ENCODE results near the gene VWA7.

Gene VWA7

GRCh38 chr6:31776485-31776988, 591 bp downstream of the VWA7 start:
- peak; percentile 11 for DNase-seq

GRCh38 chr6:31775633-31776484, 1.3 kb downstream of the VWA7 start:
- DNase-seq: no peak

- no peak for DNase-seq
These were observed 1.9 kb downstream of the VWA7 start for GRCh38 chr6:31775184-31775583.

DNA sequence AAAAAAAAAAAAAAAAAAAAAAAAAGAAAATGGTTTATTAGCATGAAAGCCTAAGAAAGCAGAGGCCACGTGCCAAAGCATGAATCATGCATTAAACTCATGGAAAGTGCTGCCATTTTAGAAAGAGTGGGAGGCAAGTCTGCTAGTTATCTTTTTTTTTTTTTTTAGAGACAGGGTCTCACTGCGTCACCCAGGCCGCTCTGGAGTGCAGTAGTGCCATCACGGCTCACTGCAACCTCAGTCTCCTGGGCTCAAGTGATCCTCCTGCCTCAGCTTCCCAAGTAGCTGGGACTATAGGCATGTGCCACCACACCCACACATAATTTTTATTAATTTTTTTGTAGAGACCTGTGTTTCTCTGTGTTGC, 5.2 kb downstream of the VWA7 start:
- DNase-seq: no peak

DNA sequence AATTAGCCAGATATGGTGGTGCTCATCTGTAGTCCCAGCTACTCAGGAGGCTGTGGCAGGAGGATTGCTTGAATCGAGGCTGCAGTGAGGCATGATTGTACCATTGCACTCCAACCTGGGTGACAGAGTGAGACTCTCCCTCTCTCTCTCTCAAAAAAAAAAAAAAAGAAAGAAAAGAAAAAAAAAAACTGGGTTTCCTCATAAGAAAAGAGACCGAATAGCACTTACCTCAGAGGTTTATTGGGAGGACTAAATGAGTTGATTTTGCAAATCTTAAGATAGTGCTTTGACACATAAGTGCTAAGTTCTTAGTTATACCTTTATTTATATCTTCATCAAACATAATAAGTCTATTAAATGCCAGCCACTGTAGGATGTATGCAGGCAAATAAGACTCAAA, 6.3 kb downstream of the VWA7 start:
- DNase-seq: no peak

DNA sequence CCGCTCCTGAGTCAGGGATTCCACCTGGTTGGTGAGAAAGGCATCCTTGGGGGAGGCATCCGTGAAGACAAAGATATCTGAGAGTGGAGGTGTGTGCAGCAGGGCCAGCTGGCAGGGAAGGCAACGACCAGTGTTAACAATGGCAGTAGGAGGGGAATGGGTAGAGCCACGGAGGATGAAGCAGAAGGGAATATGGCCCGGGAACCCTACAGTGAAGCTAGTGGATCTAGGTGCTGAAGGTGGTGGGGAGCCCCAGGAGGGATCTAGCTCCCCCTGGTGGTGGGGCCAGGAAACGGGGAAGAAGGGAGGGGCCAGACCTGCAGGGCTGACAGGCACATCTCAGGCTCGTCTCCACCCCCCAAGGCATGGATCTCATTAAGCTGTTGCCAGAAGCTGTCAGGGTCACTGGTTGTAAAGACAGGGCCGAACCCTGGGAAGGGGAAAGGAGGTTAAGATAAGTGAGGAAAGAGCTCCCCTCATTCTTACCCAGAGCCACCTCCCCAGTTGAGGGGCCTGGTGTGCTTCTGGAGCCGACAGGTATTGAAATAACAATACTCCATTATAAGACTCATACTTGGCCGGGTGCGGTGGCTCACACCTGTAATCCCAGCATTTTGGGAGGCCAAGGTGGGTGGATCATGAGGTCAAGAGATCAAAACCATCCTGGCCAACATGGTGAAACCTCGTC, 7.3 kb downstream of the VWA7 start:
- peak; percentile 29 for DNase-seq

DNA sequence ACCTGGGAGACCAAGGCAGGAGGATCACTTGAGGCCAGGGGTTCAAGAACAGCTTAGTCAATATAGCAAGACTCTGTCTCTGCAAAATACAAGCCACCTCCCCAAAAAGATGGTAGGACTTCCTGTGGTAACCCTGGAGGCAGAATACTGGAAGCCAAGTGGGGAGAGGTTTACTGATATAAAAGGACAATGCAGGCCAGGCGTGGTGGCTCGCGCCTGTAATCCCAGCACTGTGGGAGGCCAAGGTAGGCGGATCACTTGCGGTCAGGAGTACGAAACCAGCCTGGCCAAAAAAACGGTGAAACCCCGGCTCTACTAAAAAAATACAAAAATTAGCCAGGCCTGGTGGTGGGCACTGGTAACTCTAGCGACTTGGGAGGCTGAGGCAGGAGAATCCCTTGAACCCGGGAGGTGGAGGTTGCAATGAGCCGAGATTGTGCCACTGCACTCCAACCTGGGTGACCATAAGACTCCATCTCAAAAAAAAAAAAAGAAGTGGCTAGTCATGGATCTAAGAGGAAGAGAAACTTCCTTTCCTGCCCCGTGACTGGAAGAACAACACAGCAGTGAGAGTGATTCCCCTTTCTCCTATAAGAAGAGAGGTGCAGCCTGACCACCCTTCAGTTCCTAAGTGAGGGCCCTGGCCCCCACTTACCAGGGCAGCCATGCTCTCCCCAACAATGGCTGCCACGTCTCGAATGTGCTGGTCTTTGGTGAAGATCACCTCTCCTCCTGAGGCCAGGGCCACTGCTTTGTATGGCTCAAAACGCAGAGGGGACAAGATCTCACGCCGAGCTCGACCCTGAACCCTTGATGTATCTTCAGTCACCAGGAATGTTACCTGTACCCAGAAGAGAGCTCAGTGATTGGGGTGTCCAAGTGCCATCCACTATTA, 8.5 kb downstream of the VWA7 start:
- no peak for DNase-seq

- DNase-seq: no peak
These were observed 10.0 kb downstream of the VWA7 start for GRCh38 chr6:31767096-31767645.

GRCh38 chr6:31765910-31766794, 11.0 kb downstream of the VWA7 start:
- DNase-seq: no peak

DNA sequence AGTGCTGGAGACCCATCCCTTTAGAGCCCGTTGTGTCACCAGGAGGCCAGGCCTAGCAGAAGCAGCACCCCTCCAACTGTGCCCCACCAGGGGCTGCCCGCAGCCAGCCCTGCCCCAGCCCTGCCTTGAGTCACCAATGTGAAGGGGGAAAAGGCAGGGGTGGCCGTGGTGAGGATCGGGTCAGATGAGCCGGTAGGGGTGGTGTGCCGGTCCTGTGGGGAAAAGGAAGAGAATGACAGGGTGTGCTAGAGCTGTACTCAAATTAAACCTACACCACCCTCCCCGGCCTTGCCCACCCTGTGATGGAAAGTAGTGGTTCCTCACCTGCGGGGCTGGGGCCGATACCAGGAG, 11.6 kb downstream of the VWA7 start:
- DNase-seq: no peak

- no peak for DNase-seq
These were observed 12.9 kb downstream of the VWA7 start for GRCh38 chr6:31764198-31764597.

DNA sequence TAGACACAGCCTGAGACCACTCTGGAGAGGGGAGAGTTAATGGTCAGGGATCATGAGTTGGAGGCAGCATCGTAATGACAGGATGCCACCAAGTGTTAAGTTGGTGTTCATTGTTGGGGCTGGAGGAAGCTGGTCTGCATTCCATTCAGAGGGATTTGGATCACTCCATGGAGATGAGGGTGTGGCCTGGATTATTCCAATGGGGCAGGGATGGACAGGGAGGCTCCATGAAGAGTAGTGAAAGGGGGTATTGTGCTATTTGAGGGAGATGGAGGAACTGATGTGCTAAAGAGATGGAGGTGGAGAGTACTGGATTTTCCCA, 13.5 kb downstream of the VWA7 start:
- no peak for DNase-seq

DNA sequence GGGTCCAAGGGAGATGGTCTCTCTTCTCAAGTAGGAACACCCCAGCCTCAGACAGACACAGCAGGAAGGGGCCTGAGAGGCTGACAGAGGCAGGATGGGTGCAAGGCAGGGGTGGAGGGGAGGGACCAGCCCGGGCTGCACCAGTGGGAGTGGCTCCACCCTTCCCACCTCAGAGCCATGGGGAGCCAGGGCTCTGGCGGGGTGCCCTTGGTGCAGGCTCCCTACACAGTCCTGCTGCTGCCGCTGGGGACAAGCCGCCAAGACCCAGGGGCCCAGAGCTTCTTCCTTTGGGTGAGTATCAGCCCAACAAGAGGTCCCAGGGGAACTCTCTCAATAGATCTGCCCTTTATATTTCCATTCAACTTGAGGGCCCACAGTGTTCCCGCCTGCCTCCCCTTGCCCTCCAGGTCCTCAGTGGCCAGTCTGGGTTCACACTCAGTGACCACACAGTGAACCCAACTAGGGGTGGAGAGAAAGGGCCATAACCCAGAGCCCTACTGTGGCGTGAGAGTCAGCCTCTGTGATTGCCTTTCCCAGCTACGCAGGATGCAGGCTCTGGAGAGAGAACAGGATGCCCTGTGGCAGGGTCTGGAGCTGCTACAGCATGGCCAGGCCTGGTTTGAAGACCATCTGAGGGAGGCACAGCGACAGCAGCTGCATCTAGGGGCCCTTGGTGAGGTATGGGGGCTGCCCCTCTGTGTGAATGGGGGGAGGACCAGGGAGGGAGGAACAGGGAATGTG, 14.1 kb downstream of the VWA7 start:
- no peak for DNase-seq

- DNase-seq: no peak
These were observed 14.8 kb downstream of the VWA7 start, which contains the start of gene SAPCD1 for GRCh38 chr6:31762356-31762755. Gene SAPCD1, plus strand, starts transcription at chr6:31762656. Its CDS starts 399 bp downstream, at chr6:31763055.

- no peak for DNase-seq
These were observed 15.8 kb downstream of the VWA7 start for GRCh38 chr6:31761343-31761742.

- no peak for DNase-seq
These were observed 16.3 kb downstream of the VWA7 start for GRCh38 chr6:31760790-31761189.

GRCh38 chr6:31758281-31758680, 18.8 kb downstream of the VWA7 start:
- no peak for DNase-seq

DNA sequence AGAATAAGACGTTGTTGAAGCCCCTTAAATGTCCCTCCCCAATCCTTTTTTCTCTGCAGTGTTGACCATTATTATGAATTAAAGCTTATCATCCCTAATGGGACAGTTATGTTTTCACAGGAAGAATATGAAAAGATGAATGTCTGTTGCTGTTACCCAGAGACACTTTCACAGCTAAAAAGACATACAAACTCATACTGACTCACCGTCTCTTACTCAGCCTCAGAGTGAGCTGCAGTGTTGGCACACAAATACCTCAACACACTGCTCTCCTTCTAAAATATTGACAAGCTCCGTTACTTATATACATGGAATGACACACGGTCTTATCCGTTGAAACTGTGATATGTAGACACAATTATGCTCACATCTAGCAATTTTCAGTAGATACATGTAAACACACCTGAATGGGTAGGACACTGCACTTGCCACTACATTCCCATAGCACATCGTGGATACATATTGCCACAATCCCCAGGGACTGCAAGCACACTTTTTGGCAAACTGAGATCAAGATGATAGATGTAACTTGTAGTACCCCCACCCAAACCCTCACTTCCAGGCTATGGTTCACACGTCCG, 24.3 kb downstream of the VWA7 start:
- DNase-seq: no peak

GRCh38 chr6:31750411-31751022, 26.6 kb downstream of the VWA7 start:
- DNase-seq: no peak

GRCh38 chr6:31749301-31750036, 27.7 kb downstream of the VWA7 start:
- DNase-seq: no peak

Measured in DMS 273 treated with DMSO at 0.1 percent for 48 hours (cell line).